Measurements from ENCODE around the gene DEXI.

The DEXI gene

GRCh38 chr16:10892782-10893318, 49.4 kb downstream of the DEXI start:
- no peaks in the 10 kb centered on the region for H3K27me3 ChIP-seq (replicated peaks in 2 of 5; ENCODE audit: control insufficient read depth in 4 of 5, insufficient read depth in 5 of 5, low read length in 4 of 5)
- DNase-seq: peak in 2 of 3 donors; percentile 58 to 65
- CTCF ChIA-PET: interaction anchor here (0.8 to 1.7 kb wide), 8 partner anchors 10 to 56 kb away, joined by 3 to 7 read pairs (median 3); no protein-coding TSS in a partner anchor
- peaks cover 23 to 67% (median 56%) of the 10 kb centered on the region in 4 experiments for H3K4me1 ChIP-seq (ENCODE audit: control extremely low read depth in 1 of 4, control insufficient read depth in 4 of 4, insufficient read depth in 4 of 4, low read length in 3 of 4)
- H3K9me3 ChIP-seq (ENCODE audit: control extremely low read depth in 1 of 5, control insufficient read depth in 4 of 5, insufficient read depth in 2 of 5, low read depth in 1 of 5, low read length in 4 of 5): no peaks in the 10 kb centered on the region
- peaks cover 12 to 60% (median 25%) of the 10 kb centered on the region in 4 experiments for H3K36me3 ChIP-seq (ENCODE audit: control insufficient read depth in 4 of 4, insufficient read depth in 4 of 4, low read length in 3 of 4)
- POLR2A ChIA-PET: no interaction called here
- 96% methylated on average over 4 of the region's 5 CpGs for WGBS (ENCODE audit: insufficient coverage)
- H3K27ac ChIP-seq (ENCODE audit: insufficient read depth in 1 of 2, low read depth in 1 of 2, low read length in 2 of 2, poor library complexity in 1 of 2, severe bottlenecking in 2 of 2): peak overlapping the region in 1 of 2 experiments; percentile 47
- no peak overlapping the region for H3K4me3 ChIP-seq (ENCODE audit: control insufficient read depth in 1 of 7, extremely low read depth in 1 of 7, insufficient read depth in 4 of 7, low read depth in 2 of 7, low read length in 6 of 7)

DNA sequence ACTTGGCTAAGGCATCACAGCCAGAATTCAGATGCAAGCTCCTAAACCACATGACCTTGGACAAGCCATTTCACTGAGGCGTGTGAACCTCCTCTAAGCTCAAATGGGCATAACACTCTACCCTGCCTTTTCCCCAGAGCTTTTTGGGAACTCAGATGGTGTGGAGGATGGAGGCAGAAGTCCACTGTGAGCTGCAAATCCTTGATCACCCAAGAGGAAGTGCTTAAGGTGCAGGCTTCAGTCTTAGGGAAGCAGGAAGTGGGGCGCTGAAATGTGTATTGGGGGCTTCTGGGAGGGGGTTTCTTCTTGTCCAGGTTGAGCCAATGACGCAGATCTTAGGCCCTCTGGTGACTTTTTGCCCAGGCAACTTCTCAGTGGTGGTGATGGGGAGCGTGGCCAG, 52.4 kb downstream of the DEXI start:
- peak in 1 of 3 donors; percentile 50 for DNase-seq
- ChIA-PET CTCF (interaction anchor here (1.1 to 3.6 kb wide), 5 partner anchors 12 to 29 kb away, joined by 3 to 28 read pairs (median 6); partner anchors contain the start of gene CIITA), POLR2A (no interaction called here)
- peak overlapping the region in 1 of 2 experiments; percentile 20 for H3K27ac ChIP-seq (ENCODE audit: insufficient read depth in 1 of 2, low read depth in 1 of 2, low read length in 2 of 2, poor library complexity in 1 of 2, severe bottlenecking in 2 of 2)
- H3K4me3 ChIP-seq (ENCODE audit: control insufficient read depth in 1 of 7, extremely low read depth in 1 of 7, insufficient read depth in 4 of 7, low read depth in 2 of 7, low read length in 6 of 7): peak overlapping the region in 3 of 7 experiments; percentile 5 to 20 (median 7)
- 100% methylated on average over 1 of the region's 4 CpGs for WGBS (ENCODE audit: insufficient coverage)
- no peaks in the 10 kb centered on the region for H3K27me3 ChIP-seq (replicated peaks in 2 of 5; ENCODE audit: control insufficient read depth in 4 of 5, insufficient read depth in 5 of 5, low read length in 4 of 5)
- peaks cover 23 to 89% (median 75%) of the 10 kb centered on the region in 4 experiments for H3K4me1 ChIP-seq (ENCODE audit: control extremely low read depth in 1 of 4, control insufficient read depth in 4 of 4, insufficient read depth in 4 of 4, low read length in 3 of 4)
- H3K9me3 ChIP-seq (ENCODE audit: control extremely low read depth in 1 of 5, control insufficient read depth in 4 of 5, insufficient read depth in 2 of 5, low read depth in 1 of 5, low read length in 4 of 5): no peaks in the 10 kb centered on the region
- H3K36me3 ChIP-seq (ENCODE audit: control insufficient read depth in 4 of 4, insufficient read depth in 4 of 4, low read length in 3 of 4): peaks cover 3 to 45% (median 6%) of the 10 kb centered on the region in 4 experiments

DNA sequence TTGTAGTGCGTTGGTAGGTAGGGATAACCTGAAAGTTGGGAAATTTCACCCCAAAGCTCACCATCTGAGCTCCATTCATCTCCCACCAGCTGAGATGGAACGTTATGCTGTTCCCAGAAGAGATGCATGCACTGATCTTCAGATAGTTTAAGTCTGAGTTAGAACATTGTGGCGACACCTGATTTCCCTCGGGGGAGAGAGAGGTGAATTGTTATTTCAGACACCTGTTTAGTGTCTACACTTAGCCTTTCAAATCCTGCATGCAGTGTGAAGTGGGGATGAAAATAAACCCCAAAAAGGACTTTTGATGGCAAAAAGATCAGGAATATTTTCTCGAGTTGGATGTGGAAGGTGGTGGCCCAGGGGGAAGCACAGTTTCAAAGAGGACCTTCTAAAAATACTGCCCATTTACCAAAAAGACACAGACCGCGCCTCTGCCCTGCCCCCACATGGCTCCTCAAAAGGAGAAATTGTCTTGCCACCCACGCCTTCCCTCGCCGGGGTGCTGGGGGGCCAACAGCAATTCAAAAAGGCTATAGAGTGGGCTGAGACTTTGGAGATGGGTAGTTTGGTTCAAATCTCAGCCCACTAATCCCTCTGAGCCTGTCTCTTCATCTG, 53.8 kb downstream of the DEXI start:
- Histone ChIP-seq H3K27ac (ENCODE audit: insufficient read depth in 1 of 2, low read depth in 1 of 2, low read length in 2 of 2, poor library complexity in 1 of 2, severe bottlenecking in 2 of 2) (peak overlapping the region; percentile 42 to 79), H3K36me3 (ENCODE audit: control insufficient read depth in 4 of 4, insufficient read depth in 4 of 4, low read length in 3 of 4) (peaks cover 3 to 56% (median 13%) of the 10 kb centered on the region in 4 experiments), H3K4me3 (ENCODE audit: control insufficient read depth in 1 of 7, extremely low read depth in 1 of 7, insufficient read depth in 4 of 7, low read depth in 2 of 7, low read length in 6 of 7) (peak overlapping the region in 3 of 7 experiments; percentile 6 to 46 (median 43)), H3K4me1 (ENCODE audit: control extremely low read depth in 1 of 4, control insufficient read depth in 4 of 4, insufficient read depth in 4 of 4, low read length in 3 of 4) (peaks cover 23 to 96% (median 85%) of the 10 kb centered on the region in 4 experiments), H3K9me3 (ENCODE audit: control extremely low read depth in 1 of 5, control insufficient read depth in 4 of 5, insufficient read depth in 2 of 5, low read depth in 1 of 5, low read length in 4 of 5) (no peaks in the 10 kb centered on the region), H3K27me3 (replicated peaks in 2 of 5; ENCODE audit: control insufficient read depth in 4 of 5, insufficient read depth in 5 of 5, low read length in 4 of 5) (no peaks in the 10 kb centered on the region)
- 35% methylated on average over 5 of the region's 10 CpGs for WGBS (ENCODE audit: insufficient coverage)
- DNase-seq: no peak
- CTCF ChIA-PET: interaction anchor here (0.9 to 3.6 kb wide), 5 partner anchors 11 to 118 kb away, joined by 3 to 28 read pairs (median 3); partner anchors contain the start of gene CIITA
- POLR2A ChIA-PET: no interaction called here

- Histone ChIP-seq H3K36me3 (ENCODE audit: control insufficient read depth in 4 of 4, insufficient read depth in 4 of 4, low read length in 3 of 4) (peaks cover 5 to 55% (median 13%) of the 10 kb centered on the region in 4 experiments), H3K9me3 (ENCODE audit: control extremely low read depth in 1 of 5, control insufficient read depth in 4 of 5, insufficient read depth in 2 of 5, low read depth in 1 of 5, low read length in 4 of 5) (no peaks in the 10 kb centered on the region), H3K4me3 (ENCODE audit: control insufficient read depth in 1 of 7, extremely low read depth in 1 of 7, insufficient read depth in 4 of 7, low read depth in 2 of 7, low read length in 6 of 7) (peak overlapping the region in 2 of 7 experiments; percentile 11 to 36), H3K27ac (ENCODE audit: insufficient read depth in 1 of 2, low read depth in 1 of 2, low read length in 2 of 2, poor library complexity in 1 of 2, severe bottlenecking in 2 of 2) (peak overlapping the region in 1 of 2 experiments; percentile 52), H3K4me1 (ENCODE audit: control extremely low read depth in 1 of 4, control insufficient read depth in 4 of 4, insufficient read depth in 4 of 4, low read length in 3 of 4) (peaks cover 23 to 93% (median 87%) of the 10 kb centered on the region in 4 experiments), H3K27me3 (replicated peaks in 2 of 5; ENCODE audit: control insufficient read depth in 4 of 5, insufficient read depth in 5 of 5, low read length in 4 of 5) (no peaks in the 10 kb centered on the region)
- no peak for DNase-seq
- WGBS (ENCODE audit: insufficient coverage): 49% methylated on average over 6 of the region's 6 CpGs
- POLR2A ChIA-PET: no interaction called here
- CTCF ChIA-PET: no interaction called here
Measured at GRCh38 chr16:10885246-10885645, 57.0 kb downstream of the DEXI start.

DNA sequence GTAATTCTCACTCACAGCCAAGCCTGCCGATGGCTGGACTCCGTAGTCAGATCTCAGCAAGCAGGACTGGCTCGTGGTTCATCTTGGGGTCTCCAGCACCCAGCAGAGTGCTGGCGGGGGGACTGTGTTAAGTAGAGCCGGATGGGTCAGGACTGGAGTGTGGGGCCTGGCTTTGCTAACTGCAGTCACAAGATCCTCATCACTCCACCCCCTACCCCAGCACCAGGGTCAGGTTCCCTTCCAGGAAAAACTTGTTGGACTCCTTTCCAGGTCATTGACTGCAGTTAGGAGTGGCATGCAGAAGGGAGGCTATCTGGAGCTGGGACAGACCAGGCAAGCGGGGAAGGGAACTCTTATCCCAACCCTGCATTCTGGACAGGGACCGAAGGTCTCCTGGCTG, 59.3 kb downstream of the DEXI start:
- H3K9me3 ChIP-seq (ENCODE audit: control extremely low read depth in 1 of 5, control insufficient read depth in 4 of 5, insufficient read depth in 2 of 5, low read depth in 1 of 5, low read length in 4 of 5): no peaks in the 10 kb centered on the region
- H3K27me3 ChIP-seq (replicated peaks in 2 of 5; ENCODE audit: control insufficient read depth in 4 of 5, insufficient read depth in 5 of 5, low read length in 4 of 5): no peaks in the 10 kb centered on the region
- WGBS (ENCODE audit: insufficient coverage): 100% methylated on average over 4 of the region's 7 CpGs
- H3K27ac ChIP-seq (ENCODE audit: insufficient read depth in 1 of 2, low read depth in 1 of 2, low read length in 2 of 2, poor library complexity in 1 of 2, severe bottlenecking in 2 of 2): no peak overlapping the region
- peaks cover 5 to 45% (median 13%) of the 10 kb centered on the region in 4 experiments for H3K36me3 ChIP-seq (ENCODE audit: control insufficient read depth in 4 of 4, insufficient read depth in 4 of 4, low read length in 3 of 4)
- peaks cover 10 to 93% (median 81%) of the 10 kb centered on the region in 4 experiments for H3K4me1 ChIP-seq (ENCODE audit: control extremely low read depth in 1 of 4, control insufficient read depth in 4 of 4, insufficient read depth in 4 of 4, low read length in 3 of 4)
- H3K4me3 ChIP-seq (ENCODE audit: control insufficient read depth in 1 of 7, extremely low read depth in 1 of 7, insufficient read depth in 4 of 7, low read depth in 2 of 7, low read length in 6 of 7): no peak overlapping the region
- ChIA-PET POLR2A (no interaction called here), CTCF (interaction anchor here (0.9 to 1.5 kb wide), 2 partner anchors 11 to 36 kb away, joined by 3 read pairs; no protein-coding TSS in a partner anchor)
- no peak for DNase-seq

GRCh38 chr16:10881479-10882030, 60.7 kb downstream of the DEXI start:
- Histone ChIP-seq H3K4me3 (ENCODE audit: control insufficient read depth in 1 of 7, extremely low read depth in 1 of 7, insufficient read depth in 4 of 7, low read depth in 2 of 7, low read length in 6 of 7) (peak overlapping the region in 4 of 7 experiments; percentile 9 to 95 (median 56)), H3K36me3 (ENCODE audit: control insufficient read depth in 4 of 4, insufficient read depth in 4 of 4, low read length in 3 of 4) (peaks cover 5 to 42% (median 13%) of the 10 kb centered on the region in 4 experiments), H3K4me1 (ENCODE audit: control extremely low read depth in 1 of 4, control insufficient read depth in 4 of 4, insufficient read depth in 4 of 4, low read length in 3 of 4) (peaks cover 12 to 88% (median 80%) of the 10 kb centered on the region in 4 experiments), H3K27me3 (replicated peaks in 2 of 5; ENCODE audit: control insufficient read depth in 4 of 5, insufficient read depth in 5 of 5, low read length in 4 of 5) (no peaks in the 10 kb centered on the region), H3K27ac (ENCODE audit: insufficient read depth in 1 of 2, low read depth in 1 of 2, low read length in 2 of 2, poor library complexity in 1 of 2, severe bottlenecking in 2 of 2) (peak overlapping the region in 1 of 2 experiments; percentile 78), H3K9me3 (ENCODE audit: control extremely low read depth in 1 of 5, control insufficient read depth in 4 of 5, insufficient read depth in 2 of 5, low read depth in 1 of 5, low read length in 4 of 5) (no peaks in the 10 kb centered on the region)
- ChIA-PET CTCF (interaction anchor here (1.0 to 2.0 kb wide), 3 partner anchors 13 to 55 kb away, joined by 4 to 9 read pairs (median 4); no protein-coding TSS in a partner anchor), POLR2A (no interaction called here)
- WGBS (ENCODE audit: insufficient coverage): 56% methylated on average over 1 of the region's 7 CpGs
- DNase-seq: peak in 2 of 3 donors; percentile 49 to 59
